ENCODE data around the gene ZNF155. TPM values are rescaled to one million over a fixed set of nuclear protein-coding genes. Genes with fewer than 3 reads are reported as not detected.
A peak's percentile ranks its signal among the peaks of the same experiment; 100 is the strongest.

ZNF155 gene
- total and polyA plus RNA-seq, 10 of the 15 experiments (the other 5 are each of a cell fraction or from before 2014, with no cell fraction given): 2.4 to 12.2 (median 5.6) TPM

DNA sequence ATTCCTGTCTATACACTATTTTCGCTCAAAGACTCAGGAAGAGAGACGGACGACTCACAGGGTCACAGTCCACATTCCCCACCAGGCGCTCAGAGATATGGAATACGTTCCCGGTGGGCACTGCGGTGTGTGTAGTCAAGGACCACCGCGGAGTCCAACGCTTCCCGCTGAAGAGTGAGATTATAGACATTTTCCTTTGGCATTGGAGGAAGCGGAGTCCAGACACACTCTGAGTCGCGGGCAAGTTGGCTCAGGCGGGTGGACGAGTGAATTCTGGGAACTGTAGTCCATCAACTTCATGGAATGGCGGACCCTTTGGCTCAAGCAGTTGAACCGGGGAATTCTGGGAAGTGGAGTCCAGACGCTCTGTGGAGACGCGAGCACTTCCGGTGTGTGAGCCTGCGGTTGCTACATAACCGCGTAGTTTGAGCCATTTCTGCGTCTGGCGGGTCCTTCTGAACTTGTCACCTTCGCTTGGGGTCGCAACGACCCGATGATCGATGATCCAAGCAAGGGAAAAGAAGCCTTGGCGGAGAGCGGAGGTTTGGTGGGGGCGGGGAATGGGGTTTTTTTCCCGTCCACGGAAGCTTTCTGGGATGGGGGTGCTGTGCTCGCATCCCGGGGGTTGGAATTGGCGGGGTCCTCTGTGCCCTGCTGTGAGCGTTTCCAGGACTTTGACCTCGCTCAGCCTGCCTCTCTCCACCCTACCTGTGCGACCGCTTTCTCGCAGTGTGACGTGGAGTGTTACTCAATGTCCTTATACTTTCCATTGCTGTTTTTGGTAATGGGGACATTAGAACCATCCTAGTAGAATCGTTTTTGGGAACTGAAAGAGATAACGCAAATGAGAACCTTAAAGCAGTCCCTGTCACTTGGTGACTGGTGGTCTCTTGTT, 18.8 kb downstream of the ZNF155 start, which contains the start of gene ZNF230 (continued):
- TF ChIP-seq IKZF1 (conservative IDR thresholded peaks at IDR 0.05): peak; percentile 98
- peak; percentile 64; the same call in 1 of the 2 replicates for TF ChIP-seq SIN3A (IDR thresholded peaks at IDR 0.05; ENCODE audit: low read depth, low read length)
- peak; percentile 86; the same call in 1 of the 2 replicates for TF ChIP-seq TARDBP (IDR thresholded peaks at IDR 0.05; ENCODE audit: borderline replicate concordance)
- TF ChIP-seq IKZF2 (IDR thresholded peaks at IDR 0.05): peak; percentile 64 to 66; a peak in 3 of 4 replicates
- TF ChIP-seq TAF1 (IDR thresholded peaks at IDR 0.05; ENCODE audit: borderline replicate concordance, low read depth, low read length): no peak
- TF ChIP-seq JUNB (IDR thresholded peaks at IDR 0.05): no peak
- TF ChIP-seq RAD21 (IDR thresholded peaks at IDR 0.05; ENCODE audit: insufficient read depth, low read depth, low read length): no peak
- TF ChIP-seq BHLHE40 (IDR thresholded peaks at IDR 0.05; ENCODE audit: borderline replicate concordance in 1 of 2, low read depth in 2 of 2, low read length in 1 of 2): peak; percentile 57 to 65
- no peak for TF ChIP-seq ZZZ3 (IDR thresholded peaks at IDR 0.05; ENCODE audit: control insufficient read depth, insufficient read length, low read depth)
- TF ChIP-seq FOXK2 (IDR thresholded peaks at IDR 0.05): no peak
- TF ChIP-seq NBN (IDR thresholded peaks at IDR 0.05): peak; percentile 76
- TF ChIP-seq, protein P1, sequence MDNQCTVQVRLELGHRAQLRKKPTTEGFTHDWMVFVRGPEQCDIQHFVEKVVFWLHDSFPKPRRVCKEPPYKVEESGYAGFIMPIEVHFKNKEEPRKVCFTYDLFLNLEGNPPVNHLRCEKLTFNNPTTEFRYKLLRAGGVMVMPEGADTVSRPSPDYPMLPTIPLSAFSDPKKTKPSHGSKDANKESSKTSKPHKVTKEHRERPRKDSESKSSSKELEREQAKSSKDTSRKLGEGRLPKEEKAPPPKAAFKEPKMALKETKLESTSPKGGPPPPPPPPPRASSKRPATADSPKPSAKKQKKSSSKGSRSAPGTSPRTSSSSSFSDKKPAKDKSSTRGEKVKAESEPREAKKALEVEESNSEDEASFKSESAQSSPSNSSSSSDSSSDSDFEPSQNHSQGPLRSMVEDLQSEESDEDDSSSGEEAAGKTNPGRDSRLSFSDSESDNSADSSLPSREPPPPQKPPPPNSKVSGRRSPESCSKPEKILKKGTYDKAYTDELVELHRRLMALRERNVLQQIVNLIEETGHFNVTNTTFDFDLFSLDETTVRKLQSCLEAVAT (IDR thresholded peaks at IDR 0.05): peak; percentile 78; the same call in 1 of the 2 replicates
- TF ChIP-seq, protein P2, sequence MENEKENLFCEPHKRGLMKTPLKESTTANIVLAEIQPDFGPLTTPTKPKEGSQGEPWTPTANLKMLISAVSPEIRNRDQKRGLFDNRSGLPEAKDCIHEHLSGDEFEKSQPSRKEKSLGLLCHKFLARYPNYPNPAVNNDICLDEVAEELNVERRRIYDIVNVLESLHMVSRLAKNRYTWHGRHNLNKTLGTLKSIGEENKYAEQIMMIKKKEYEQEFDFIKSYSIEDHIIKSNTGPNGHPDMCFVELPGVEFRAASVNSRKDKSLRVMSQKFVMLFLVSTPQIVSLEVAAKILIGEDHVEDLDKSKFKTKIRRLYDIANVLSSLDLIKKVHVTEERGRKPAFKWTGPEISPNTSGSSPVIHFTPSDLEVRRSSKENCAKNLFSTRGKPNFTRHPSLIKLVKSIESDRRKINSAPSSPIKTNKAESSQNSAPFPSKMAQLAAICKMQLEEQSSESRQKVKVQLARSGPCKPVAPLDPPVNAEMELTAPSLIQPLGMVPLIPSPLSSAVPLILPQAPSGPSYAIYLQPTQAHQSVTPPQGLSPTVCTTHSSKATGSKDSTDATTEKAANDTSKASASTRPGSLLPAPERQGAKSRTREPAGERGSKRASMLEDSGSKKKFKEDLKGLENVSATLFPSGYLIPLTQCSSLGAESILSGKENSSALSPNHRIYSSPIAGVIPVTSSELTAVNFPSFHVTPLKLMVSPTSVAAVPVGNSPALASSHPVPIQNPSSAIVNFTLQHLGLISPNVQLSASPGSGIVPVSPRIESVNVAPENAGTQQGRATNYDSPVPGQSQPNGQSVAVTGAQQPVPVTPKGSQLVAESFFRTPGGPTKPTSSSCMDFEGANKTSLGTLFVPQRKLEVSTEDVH (IDR thresholded peaks at IDR 0.05; ENCODE audit: low read depth, partially characterized antibody): peak; percentile 20
- TF ChIP-seq, protein P3, sequence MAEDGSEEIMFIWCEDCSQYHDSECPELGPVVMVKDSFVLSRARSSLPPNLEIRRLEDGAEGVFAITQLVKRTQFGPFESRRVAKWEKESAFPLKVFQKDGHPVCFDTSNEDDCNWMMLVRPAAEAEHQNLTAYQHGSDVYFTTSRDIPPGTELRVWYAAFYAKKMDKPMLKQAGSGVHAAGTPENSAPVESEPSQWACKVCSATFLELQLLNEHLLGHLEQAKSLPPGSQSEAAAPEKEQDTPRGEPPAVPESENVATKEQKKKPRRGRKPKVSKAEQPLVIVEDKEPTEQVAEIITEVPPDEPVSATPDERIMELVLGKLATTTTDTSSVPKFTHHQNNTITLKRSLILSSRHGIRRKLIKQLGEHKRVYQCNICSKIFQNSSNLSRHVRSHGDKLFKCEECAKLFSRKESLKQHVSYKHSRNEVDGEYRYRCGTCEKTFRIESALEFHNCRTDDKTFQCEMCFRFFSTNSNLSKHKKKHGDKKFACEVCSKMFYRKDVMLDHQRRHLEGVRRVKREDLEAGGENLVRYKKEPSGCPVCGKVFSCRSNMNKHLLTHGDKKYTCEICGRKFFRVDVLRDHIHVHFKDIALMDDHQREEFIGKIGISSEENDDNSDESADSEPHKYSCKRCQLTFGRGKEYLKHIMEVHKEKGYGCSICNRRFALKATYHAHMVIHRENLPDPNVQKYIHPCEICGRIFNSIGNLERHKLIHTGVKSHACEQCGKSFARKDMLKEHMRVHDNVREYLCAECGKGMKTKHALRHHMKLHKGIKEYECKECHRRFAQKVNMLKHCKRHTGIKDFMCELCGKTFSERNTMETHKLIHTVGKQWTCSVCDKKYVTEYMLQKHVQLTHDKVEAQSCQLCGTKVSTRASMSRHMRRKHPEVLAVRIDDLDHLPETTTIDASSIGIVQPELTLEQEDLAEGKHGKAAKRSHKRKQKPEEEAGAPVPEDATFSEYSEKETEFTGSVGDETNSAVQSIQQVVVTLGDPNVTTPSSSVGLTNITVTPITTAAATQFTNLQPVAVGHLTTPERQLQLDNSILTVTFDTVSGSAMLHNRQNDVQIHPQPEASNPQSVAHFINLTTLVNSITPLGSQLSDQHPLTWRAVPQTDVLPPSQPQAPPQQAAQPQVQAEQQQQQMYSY (CRISPR knock-in tag; IDR thresholded peaks at IDR 0.05): no peak
- peak; percentile 43; the same call in 1 of the 2 replicates for TF ChIP-seq MTA2 (IDR thresholded peaks at IDR 0.05; ENCODE audit: low read depth)
- TF ChIP-seq, protein P4, sequence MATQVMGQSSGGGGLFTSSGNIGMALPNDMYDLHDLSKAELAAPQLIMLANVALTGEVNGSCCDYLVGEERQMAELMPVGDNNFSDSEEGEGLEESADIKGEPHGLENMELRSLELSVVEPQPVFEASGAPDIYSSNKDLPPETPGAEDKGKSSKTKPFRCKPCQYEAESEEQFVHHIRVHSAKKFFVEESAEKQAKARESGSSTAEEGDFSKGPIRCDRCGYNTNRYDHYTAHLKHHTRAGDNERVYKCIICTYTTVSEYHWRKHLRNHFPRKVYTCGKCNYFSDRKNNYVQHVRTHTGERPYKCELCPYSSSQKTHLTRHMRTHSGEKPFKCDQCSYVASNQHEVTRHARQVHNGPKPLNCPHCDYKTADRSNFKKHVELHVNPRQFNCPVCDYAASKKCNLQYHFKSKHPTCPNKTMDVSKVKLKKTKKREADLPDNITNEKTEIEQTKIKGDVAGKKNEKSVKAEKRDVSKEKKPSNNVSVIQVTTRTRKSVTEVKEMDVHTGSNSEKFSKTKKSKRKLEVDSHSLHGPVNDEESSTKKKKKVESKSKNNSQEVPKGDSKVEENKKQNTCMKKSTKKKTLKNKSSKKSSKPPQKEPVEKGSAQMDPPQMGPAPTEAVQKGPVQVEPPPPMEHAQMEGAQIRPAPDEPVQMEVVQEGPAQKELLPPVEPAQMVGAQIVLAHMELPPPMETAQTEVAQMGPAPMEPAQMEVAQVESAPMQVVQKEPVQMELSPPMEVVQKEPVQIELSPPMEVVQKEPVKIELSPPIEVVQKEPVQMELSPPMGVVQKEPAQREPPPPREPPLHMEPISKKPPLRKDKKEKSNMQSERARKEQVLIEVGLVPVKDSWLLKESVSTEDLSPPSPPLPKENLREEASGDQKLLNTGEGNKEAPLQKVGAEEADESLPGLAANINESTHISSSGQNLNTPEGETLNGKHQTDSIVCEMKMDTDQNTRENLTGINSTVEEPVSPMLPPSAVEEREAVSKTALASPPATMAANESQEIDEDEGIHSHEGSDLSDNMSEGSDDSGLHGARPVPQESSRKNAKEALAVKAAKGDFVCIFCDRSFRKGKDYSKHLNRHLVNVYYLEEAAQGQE (IDR thresholded peaks at IDR 0.05; ENCODE audit: low read depth, low read length): no peak
- TF ChIP-seq HDAC6 (IDR thresholded peaks at IDR 0.05; ENCODE audit: unreplicated experiment): no peak
- TF ChIP-seq KAT2A (conservative IDR thresholded peaks at IDR 0.05; ENCODE audit: control insufficient read depth, low read depth, low read length): no peak
